HG03108 (cell line): ENCODE measurements around the gene NRAP.

ENCODE experiments used
- ATAC-seq: cut with Tn5 transposase; IDR thresholded peaks from one replicate; pipeline ENCODE4 v1.9.1; 2021; ENCODE audit warnings: moderate library complexity; ENCODE audit not compliant: unreplicated experiment

Gene NRAP

GRCh38 chr10:113539789-113540188, 124.1 kb downstream of the NRAP start:
- no peak for ATAC-seq
